ENCODE data around the gene ALPP.
"Not testable (repeated sequence)": the region's sequence is repeated elsewhere in the genome, so short reads cannot be mapped to it uniquely, and the experiment has no call there.

Gene ALPP

GRCh38 chr2:232393556-232393955 lies 15.0 kb downstream of the ALPP start:
- in situ Hi-C loops (cut with MboI; ENCODE audit: low pct_unique_long_range_greater_than_20kb, low sequenced_read_pairs) = no loop called here
- DNase-seq = no peak

DNA sequence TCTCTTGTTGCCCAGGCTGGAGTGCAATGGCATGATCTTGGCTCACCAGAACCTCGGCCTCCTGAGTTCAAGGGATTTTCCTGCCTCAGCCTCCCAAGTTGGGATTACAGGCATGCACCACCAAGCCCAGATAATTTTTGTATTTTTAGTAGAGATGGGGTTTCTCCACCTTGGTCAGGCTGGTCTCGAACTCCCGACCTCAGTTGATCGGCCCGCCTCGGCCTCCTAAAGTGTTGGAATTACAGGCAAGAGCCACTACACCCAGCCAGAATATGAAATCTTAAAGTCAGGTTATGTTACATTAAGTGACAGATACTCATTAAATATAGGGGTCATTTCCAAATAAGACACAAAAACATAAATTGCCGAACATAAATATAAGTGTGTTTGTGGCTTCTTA lies 15.9 kb downstream of the ALPP start:
- DNase-seq; in situ Hi-C loops (cut with MboI; ENCODE audit: low pct_unique_long_range_greater_than_20kb, low sequenced_read_pairs): not testable (repeated sequence)

DNA sequence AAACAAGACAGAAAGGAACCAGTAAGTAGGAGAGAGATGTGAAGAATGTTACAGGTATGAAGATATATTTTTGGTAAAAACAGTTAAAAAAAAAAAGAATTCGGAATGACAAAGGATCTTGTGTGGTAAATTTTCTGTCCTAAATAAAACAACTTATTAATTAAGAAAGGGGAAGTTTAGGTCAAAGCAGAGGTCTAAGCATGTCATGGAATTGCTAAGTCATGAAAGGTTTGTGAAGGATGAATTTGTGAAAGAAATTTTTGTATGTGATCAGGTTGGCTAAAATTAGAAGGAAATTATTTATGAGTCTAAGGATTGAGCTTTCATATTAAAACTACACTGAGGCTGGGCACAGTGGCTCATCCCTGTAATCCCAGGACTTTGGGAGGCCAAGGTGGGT lies 17.0 kb downstream of the ALPP start:
- in situ Hi-C loops (cut with MboI; ENCODE audit: low pct_unique_long_range_greater_than_20kb, low sequenced_read_pairs) = no loop called here
- DNase-seq = peak; percentile 21

GRCh38 chr2:232396683-232397082 lies 18.1 kb downstream of the ALPP start:
- DNase-seq = no peak
- in situ Hi-C loops (cut with MboI; ENCODE audit: low pct_unique_long_range_greater_than_20kb, low sequenced_read_pairs) = no loop called here

GRCh38 chr2:232398293-232399034 lies 19.9 kb downstream of the ALPP start:
- in situ Hi-C loops (cut with MboI; ENCODE audit: low pct_unique_long_range_greater_than_20kb, low sequenced_read_pairs) = no loop called here
- DNase-seq = no peak

GRCh38 chr2:232400256-232401015 lies 21.9 kb downstream of the ALPP start:
- DNase-seq = no peak
- in situ Hi-C loops (cut with MboI; ENCODE audit: low pct_unique_long_range_greater_than_20kb, low sequenced_read_pairs) = no loop called here

GRCh38 chr2:232402518-232402917 lies 24.0 kb downstream of the ALPP start:
- in situ Hi-C loops (cut with MboI; ENCODE audit: low pct_unique_long_range_greater_than_20kb, low sequenced_read_pairs) = no loop called here
- no peak for DNase-seq

GRCh38 chr2:232405943-232406510 lies 27.5 kb downstream of the ALPP start:
- DNase-seq = no peak
- in situ Hi-C loops (cut with MboI; ENCODE audit: low pct_unique_long_range_greater_than_20kb, low sequenced_read_pairs) = no loop called here

GRCh38 chr2:232406556-232407310 lies 28.2 kb downstream of the ALPP start, which contains the start of gene ALPG:
TSS of gene ALPG (plus strand) at chr2:232406844. CDS start at chr2:232406895, 51 bp downstream.
- in situ Hi-C loops (cut with MboI; ENCODE audit: low pct_unique_long_range_greater_than_20kb, low sequenced_read_pairs) = no loop called here
- DNase-seq = no peak

- in situ Hi-C loops (cut with MboI; ENCODE audit: low pct_unique_long_range_greater_than_20kb, low sequenced_read_pairs); DNase-seq: not testable (repeated sequence)
Observed at GRCh38 chr2:232407428-232408150, 29.0 kb downstream of the ALPP start.

DNA sequence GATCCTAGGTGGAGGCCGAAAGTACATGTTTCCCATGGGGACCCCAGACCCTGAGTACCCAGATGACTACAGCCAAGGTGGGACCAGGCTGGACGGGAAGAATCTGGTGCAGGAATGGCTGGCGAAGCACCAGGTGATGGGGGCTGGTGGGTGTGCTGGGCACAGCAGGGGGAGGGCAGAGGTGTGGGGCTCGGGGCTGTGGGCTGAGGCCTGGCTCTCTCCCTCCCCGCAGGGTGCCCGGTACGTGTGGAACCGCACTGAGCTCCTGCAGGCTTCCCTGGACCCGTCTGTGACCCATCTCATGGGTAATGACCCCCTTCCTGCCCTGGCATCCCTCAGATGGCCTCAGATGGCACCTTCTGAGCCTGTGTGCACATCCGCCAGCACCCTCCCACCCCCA lies 29.7 kb downstream of the ALPP start:
- DNase-seq; in situ Hi-C loops (cut with MboI; ENCODE audit: low pct_unique_long_range_greater_than_20kb, low sequenced_read_pairs): not testable (repeated sequence)

GRCh38 chr2:232409617-232410016 lies 31.1 kb downstream of the ALPP start:
- DNase-seq; in situ Hi-C loops (cut with MboI; ENCODE audit: low pct_unique_long_range_greater_than_20kb, low sequenced_read_pairs): not testable (repeated sequence)

DNA sequence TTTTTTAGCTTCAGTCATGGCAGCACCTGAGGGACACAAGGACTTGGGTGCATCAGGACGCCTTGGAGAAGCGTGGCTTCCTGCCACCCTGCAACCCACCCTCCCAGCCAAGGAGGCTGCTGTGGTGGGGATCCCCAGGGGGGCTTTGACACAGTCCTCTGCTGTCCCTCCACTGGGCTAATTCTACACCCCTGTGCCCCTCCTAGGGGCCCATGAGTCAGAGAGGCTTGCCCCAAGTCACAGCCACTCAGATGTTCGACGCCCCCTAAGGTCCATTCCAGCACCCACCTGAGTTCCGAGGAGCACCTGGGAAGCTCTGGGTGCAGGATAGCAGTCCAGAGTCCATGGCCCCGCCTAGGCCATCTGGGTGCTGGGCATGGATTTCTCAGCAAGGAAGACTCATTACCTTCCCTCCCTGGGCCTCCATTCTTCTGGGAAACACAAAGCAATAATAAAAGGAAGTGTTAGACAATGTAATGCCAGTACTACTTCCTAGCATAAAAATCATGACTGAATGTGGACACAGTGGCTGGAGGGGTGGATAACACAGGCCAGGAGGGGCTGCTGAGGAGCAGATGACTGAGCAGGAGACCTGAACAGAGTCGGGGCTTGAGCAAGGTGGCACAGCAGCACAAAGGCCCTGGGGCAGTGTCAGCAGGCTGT lies 31.8 kb downstream of the ALPP start:
- no peak for DNase-seq
- in situ Hi-C loops (cut with MboI; ENCODE audit: low pct_unique_long_range_greater_than_20kb, low sequenced_read_pairs) = no loop called here

DNA sequence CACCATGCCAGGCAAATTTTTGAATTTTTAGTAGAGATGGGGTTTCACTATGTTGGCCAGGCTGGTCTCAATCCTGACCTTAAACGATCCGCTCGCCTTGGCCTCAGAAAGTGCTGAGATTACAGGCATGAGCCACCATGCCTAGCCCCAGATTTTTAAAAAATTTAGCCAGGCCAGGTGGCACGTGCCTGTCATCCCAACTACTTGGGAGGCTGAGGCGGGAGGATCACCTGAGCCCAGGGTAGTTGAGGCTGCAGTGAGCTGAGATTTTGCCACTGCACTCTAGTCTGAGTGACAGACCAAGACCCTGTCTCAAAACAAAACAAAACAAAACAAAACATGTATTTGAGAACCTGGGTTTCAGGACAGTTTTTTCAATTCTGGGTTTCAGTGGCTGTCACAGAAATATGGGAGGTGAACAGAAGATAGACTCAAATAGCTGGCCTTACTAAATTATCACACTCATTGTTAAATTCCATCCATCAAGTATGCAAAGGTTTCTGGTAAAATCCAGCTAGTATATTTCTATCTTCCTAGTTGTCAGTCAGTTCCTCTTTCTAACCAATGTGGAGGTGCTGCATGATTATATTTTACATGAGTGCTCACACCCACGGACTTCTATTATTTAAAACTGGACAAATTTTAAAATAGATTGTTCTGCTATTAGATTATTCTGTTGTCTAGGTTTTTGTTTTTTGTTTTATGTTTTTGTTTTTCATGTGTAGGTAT lies 33.5 kb downstream of the ALPP start:
- in situ Hi-C loops (cut with MboI; ENCODE audit: low pct_unique_long_range_greater_than_20kb, low sequenced_read_pairs) = no loop called here
- no peak for DNase-seq

GRCh38 chr2:232412986-232413385 lies 34.4 kb downstream of the ALPP start:
- no peak for DNase-seq
- in situ Hi-C loops (cut with MboI; ENCODE audit: low pct_unique_long_range_greater_than_20kb, low sequenced_read_pairs) = no loop called here

DNA sequence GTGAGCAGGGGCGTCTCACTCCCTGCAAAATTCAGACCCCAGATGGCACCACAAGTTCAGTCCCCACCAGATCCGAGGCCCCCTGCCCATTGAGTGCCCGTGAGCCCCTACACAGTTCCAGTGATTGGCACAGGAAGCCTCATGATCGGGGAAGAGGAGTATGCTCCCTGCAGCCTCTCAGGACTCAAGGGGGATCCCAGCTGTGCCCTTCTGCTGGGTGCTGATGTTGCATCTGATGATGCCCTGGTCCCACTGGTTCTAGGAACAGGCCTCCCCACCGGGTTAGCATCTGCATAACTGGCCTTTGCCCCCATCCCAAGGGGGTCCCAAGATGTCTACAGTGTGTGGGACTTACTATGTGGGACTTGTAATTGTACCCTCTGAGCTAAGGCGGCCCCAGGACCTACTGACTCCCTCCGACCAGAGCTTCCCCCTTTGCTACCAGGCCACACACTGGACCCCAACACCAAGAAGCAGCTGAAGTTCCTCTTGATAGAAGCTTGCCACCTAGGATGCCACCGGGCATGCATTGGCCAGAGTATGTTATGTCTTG lies 36.7 kb downstream of the ALPP start:
- no peak for DNase-seq
- in situ Hi-C loops (cut with MboI; ENCODE audit: low pct_unique_long_range_greater_than_20kb, low sequenced_read_pairs) = no loop called here

DNA sequence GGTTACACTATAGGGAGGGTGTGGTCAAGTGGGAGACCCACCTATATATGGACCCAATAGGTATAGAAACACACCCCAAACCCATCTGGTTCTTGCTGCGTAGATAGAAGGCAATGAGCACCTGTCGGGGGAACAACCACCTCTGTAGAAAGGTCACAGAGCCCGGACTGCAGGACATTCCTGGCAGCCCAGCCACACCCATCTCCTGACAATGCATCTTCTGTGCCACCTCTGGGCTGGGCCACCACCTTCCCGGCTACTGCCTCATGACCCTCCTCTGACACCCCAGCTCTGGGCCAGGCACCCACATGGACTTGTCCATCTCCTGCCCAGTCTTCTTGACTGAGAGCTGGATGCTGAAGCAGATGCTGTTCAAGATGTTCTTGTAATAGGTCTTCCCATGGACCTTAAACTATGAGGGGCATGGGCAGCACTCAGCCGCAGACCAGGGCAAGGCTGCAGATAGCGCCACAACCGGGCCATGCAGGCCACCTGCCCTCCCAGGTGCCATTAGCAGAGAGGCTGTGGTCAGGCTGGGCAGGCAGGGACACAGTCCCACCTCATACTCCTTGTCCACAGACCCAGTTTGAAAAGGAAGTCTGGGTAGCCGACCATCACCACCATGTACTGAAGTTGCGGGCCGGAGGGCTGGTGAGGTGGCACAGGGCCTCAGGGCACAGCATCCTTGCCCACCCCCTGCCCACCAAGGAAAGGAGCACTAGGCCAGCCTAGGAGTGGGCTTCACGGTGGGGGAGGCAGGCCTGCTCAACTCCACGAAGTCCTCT lies 37.4 kb downstream of the ALPP start:
- in situ Hi-C loops (cut with MboI; ENCODE audit: low pct_unique_long_range_greater_than_20kb, low sequenced_read_pairs) = no loop called here
- DNase-seq = no peak

All from KBM-7 (cell line).